Lower leg skin (tissue), 3 donors: Measurements from ENCODE around the gene VPS51.

Experiments used
- POLR2A ChIP-seq, 2 donors: fragments of 450-650 bp; IDR thresholded peaks; one replicate each; pipeline ENCODE4 v1.6.1; 2016 to 2017; ENCODE audit warnings: antibody characterized with exemption in 2 of 2, mild to moderate bottlenecking in 1 of 2, moderate library complexity in 1 of 2
- TF ChIP-seq, protein P1 (sequence below), 3 donors: fragments of 450-650 bp; IDR thresholded peaks; one replicate each; pipeline ENCODE4 v1.5.1; 2016; ENCODE audit warnings: antibody characterized with exemption in 3 of 3, mild to moderate bottlenecking in 3 of 3, moderate library complexity in 2 of 3

DNA sequence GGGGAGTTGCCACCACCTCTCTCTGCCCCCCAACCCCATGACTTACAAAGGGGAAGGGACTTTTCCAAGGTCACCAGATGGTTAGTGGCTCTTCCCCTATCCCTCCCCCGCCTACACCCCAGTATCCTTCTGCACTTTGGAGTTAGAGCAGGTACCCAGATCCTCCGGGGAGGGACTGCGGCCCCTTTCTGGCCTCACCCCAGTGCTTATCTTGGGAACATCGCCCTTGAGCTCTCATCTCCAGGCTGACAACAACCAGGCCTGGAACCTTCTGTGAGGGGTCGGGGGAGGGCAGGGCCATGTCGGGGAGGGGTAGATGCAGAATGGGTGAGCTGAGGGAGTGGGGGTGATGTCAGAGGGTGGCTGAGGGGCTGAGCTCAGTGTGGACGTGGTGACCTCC, 30.2 kb upstream of the VPS51 start:
- TF ChIP-seq, protein P1, sequence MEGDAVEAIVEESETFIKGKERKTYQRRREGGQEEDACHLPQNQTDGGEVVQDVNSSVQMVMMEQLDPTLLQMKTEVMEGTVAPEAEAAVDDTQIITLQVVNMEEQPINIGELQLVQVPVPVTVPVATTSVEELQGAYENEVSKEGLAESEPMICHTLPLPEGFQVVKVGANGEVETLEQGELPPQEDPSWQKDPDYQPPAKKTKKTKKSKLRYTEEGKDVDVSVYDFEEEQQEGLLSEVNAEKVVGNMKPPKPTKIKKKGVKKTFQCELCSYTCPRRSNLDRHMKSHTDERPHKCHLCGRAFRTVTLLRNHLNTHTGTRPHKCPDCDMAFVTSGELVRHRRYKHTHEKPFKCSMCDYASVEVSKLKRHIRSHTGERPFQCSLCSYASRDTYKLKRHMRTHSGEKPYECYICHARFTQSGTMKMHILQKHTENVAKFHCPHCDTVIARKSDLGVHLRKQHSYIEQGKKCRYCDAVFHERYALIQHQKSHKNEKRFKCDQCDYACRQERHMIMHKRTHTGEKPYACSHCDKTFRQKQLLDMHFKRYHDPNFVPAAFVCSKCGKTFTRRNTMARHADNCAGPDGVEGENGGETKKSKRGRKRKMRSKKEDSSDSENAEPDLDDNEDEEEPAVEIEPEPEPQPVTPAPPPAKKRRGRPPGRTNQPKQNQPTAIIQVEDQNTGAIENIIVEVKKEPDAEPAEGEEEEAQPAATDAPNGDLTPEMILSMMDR (IDR thresholded peaks at IDR 0.05): no peak
- TF ChIP-seq POLR2A (IDR thresholded peaks at IDR 0.05): no peak
